Skeletal muscle satellite cell (primary cell): ENCODE results near the gene TMEM132D.
A peak's percentile ranks its signal among the peaks of the same experiment; 100 is the strongest.

Experiments used
- H3K27me3 ChIP-seq: 2 replicates; pipeline ENCODE4 v1.7.0; 2013; ENCODE audit warnings: low read length; ENCODE audit not compliant: control insufficient read depth, insufficient read depth
- H3K36me3 ChIP-seq: 2 replicates; pipeline ENCODE4 v1.7.0; 2013; ENCODE audit warnings: mild to moderate bottlenecking, control low read depth, low read length; ENCODE audit not compliant: insufficient read depth
- H3K4me1 ChIP-seq: 2 replicates; pipeline ENCODE4 v1.7.0; 2013; ENCODE audit warnings: low read length; ENCODE audit not compliant: control insufficient read depth, insufficient read depth
- H3K4me2 ChIP-seq: 2 replicates; pipeline ENCODE4 v1.7.0; 2013; ENCODE audit warnings: mild to moderate bottlenecking, low read length
- H3K4me3 ChIP-seq: 2 replicates; pipeline ENCODE4 v1.7.0; 2013; ENCODE audit warnings: low read length
- H3K9ac ChIP-seq: 2 replicates; pipeline ENCODE4 v1.7.0; 2013; ENCODE audit warnings: mild to moderate bottlenecking, low read depth, low read length, moderate library complexity
- H3K9me3 ChIP-seq: replicated peaks from 2 replicates; pipeline ENCODE4 v1.7.0; 2013; ENCODE audit warnings: mild to moderate bottlenecking, control low read depth, low read length

Gene TMEM132D

GRCh38 chr12:129607301-129607700 lies 296.5 kb downstream of the TMEM132D start:
- Histone ChIP-seq H3K9ac (peak overlapping the region; percentile 62), H3K9me3 (no peaks in the 10 kb centered on the region), H3K4me3 (no peak overlapping the region), H3K4me2 (peak overlapping the region; percentile 58), H3K27me3 (no peaks in the 10 kb centered on the region), H3K4me1 (peaks cover 25% of the 10 kb centered on the region), H3K36me3 (no peaks in the 10 kb centered on the region)

- H3K4me3 ChIP-seq, result no peak overlapping the region
- H3K4me1 ChIP-seq, result peaks cover 25% of the 10 kb centered on the region
- no peak overlapping the region for H3K9ac ChIP-seq
- no peaks in the 10 kb centered on the region for H3K27me3 ChIP-seq
- H3K9me3 ChIP-seq, result no peaks in the 10 kb centered on the region
- H3K36me3 ChIP-seq, result no peaks in the 10 kb centered on the region
- no peak overlapping the region for H3K4me2 ChIP-seq
These were observed 297.6 kb downstream of the TMEM132D start for GRCh38 chr12:129606239-129606638.

- peaks cover 25% of the 10 kb centered on the region for H3K4me1 ChIP-seq
- H3K27me3 ChIP-seq, result no peaks in the 10 kb centered on the region
- no peaks in the 10 kb centered on the region for H3K9me3 ChIP-seq
- H3K4me2 ChIP-seq, result no peak overlapping the region
- H3K9ac ChIP-seq, result no peak overlapping the region
- H3K36me3 ChIP-seq, result no peaks in the 10 kb centered on the region
- no peak overlapping the region for H3K4me3 ChIP-seq
These were observed 298.2 kb downstream of the TMEM132D start for GRCh38 chr12:129605666-129606065.

GRCh38 chr12:129604506-129604905 lies 299.3 kb downstream of the TMEM132D start:
- Histone ChIP-seq H3K9me3 (no peaks in the 10 kb centered on the region), H3K36me3 (no peaks in the 10 kb centered on the region), H3K4me3 (no peak overlapping the region), H3K27me3 (no peaks in the 10 kb centered on the region), H3K4me1 (peaks cover 29% of the 10 kb centered on the region), H3K4me2 (no peak overlapping the region), H3K9ac (no peak overlapping the region)

GRCh38 chr12:129599406-129599805 lies 304.4 kb downstream of the TMEM132D start:
- Histone ChIP-seq H3K36me3 (no peaks in the 10 kb centered on the region), H3K27me3 (no peaks in the 10 kb centered on the region), H3K4me2 (no peak overlapping the region), H3K9me3 (no peaks in the 10 kb centered on the region), H3K4me3 (no peak overlapping the region), H3K9ac (no peak overlapping the region), H3K4me1 (peaks cover 12% of the 10 kb centered on the region)

- H3K4me1 ChIP-seq, result peaks cover 5% of the 10 kb centered on the region
- no peaks in the 10 kb centered on the region for H3K27me3 ChIP-seq
- no peaks in the 10 kb centered on the region for H3K36me3 ChIP-seq
- no peak overlapping the region for H3K9ac ChIP-seq
- no peak overlapping the region for H3K4me3 ChIP-seq
- H3K9me3 ChIP-seq, result no peaks in the 10 kb centered on the region
- no peak overlapping the region for H3K4me2 ChIP-seq
These were observed 309.7 kb downstream of the TMEM132D start for GRCh38 chr12:129594098-129594497.

GRCh38 chr12:129592449-129592848 lies 311.4 kb downstream of the TMEM132D start:
- Histone ChIP-seq H3K36me3 (no peaks in the 10 kb centered on the region), H3K9me3 (no peaks in the 10 kb centered on the region), H3K4me3 (no peak overlapping the region), H3K27me3 (no peaks in the 10 kb centered on the region), H3K4me1 (peaks cover 5% of the 10 kb centered on the region), H3K4me2 (no peak overlapping the region), H3K9ac (no peak overlapping the region)

GRCh38 chr12:129589503-129589902 lies 314.3 kb downstream of the TMEM132D start:
- no peak overlapping the region for H3K4me3 ChIP-seq
- H3K36me3 ChIP-seq, result no peaks in the 10 kb centered on the region
- no peaks in the 10 kb centered on the region for H3K9me3 ChIP-seq
- H3K4me1 ChIP-seq, result peaks cover 3% of the 10 kb centered on the region
- no peaks in the 10 kb centered on the region for H3K27me3 ChIP-seq
- no peak overlapping the region for H3K4me2 ChIP-seq
- H3K9ac ChIP-seq, result no peak overlapping the region

GRCh38 chr12:129588142-129588541 lies 315.7 kb downstream of the TMEM132D start:
- no peak overlapping the region for H3K4me3 ChIP-seq
- H3K9ac ChIP-seq, result no peak overlapping the region
- H3K4me2 ChIP-seq, result no peak overlapping the region
- no peaks in the 10 kb centered on the region for H3K4me1 ChIP-seq
- no peaks in the 10 kb centered on the region for H3K36me3 ChIP-seq
- no peaks in the 10 kb centered on the region for H3K9me3 ChIP-seq
- H3K27me3 ChIP-seq, result no peaks in the 10 kb centered on the region

GRCh38 chr12:129585296-129585695 lies 318.5 kb downstream of the TMEM132D start:
- no peak overlapping the region for H3K4me2 ChIP-seq
- H3K4me1 ChIP-seq, result no peaks in the 10 kb centered on the region
- no peaks in the 10 kb centered on the region for H3K9me3 ChIP-seq
- H3K27me3 ChIP-seq, result no peaks in the 10 kb centered on the region
- H3K4me3 ChIP-seq, result no peak overlapping the region
- no peaks in the 10 kb centered on the region for H3K36me3 ChIP-seq
- no peak overlapping the region for H3K9ac ChIP-seq

GRCh38 chr12:129579879-129580278 lies 323.9 kb downstream of the TMEM132D start:
- no peaks in the 10 kb centered on the region for H3K36me3 ChIP-seq
- no peak overlapping the region for H3K9ac ChIP-seq
- no peak overlapping the region for H3K4me2 ChIP-seq
- no peak overlapping the region for H3K4me3 ChIP-seq
- no peaks in the 10 kb centered on the region for H3K4me1 ChIP-seq
- no peaks in the 10 kb centered on the region for H3K9me3 ChIP-seq
- H3K27me3 ChIP-seq, result no peaks in the 10 kb centered on the region

GRCh38 chr12:129571901-129572494 lies 331.8 kb downstream of the TMEM132D start:
- Histone ChIP-seq H3K36me3 (no peaks in the 10 kb centered on the region), H3K4me3 (no peak overlapping the region), H3K9me3 (no peaks in the 10 kb centered on the region), H3K9ac (no peak overlapping the region), H3K27me3 (no peaks in the 10 kb centered on the region), H3K4me2 (no peak overlapping the region), H3K4me1 (peaks cover 6% of the 10 kb centered on the region)
